ENCODE results near the gene UNK. TPM values are rescaled to one million over a fixed set of nuclear protein-coding genes. Genes with fewer than 3 reads are reported as not detected.
A peak's percentile ranks its signal among the peaks of the same experiment; 100 is the strongest.
"Not testable (repeated sequence)": the region's sequence is repeated elsewhere in the genome, so short reads cannot be mapped to it uniquely, and the experiment has no call there.

Gene UNK
- total RNA-seq, 1 donor from 2014 or later, result 21.2 TPM

- FAIRE-seq, result no peak
Measured at GRCh38 chr17:75753514-75754377, 30.9 kb upstream of the UNK start.

DNA sequence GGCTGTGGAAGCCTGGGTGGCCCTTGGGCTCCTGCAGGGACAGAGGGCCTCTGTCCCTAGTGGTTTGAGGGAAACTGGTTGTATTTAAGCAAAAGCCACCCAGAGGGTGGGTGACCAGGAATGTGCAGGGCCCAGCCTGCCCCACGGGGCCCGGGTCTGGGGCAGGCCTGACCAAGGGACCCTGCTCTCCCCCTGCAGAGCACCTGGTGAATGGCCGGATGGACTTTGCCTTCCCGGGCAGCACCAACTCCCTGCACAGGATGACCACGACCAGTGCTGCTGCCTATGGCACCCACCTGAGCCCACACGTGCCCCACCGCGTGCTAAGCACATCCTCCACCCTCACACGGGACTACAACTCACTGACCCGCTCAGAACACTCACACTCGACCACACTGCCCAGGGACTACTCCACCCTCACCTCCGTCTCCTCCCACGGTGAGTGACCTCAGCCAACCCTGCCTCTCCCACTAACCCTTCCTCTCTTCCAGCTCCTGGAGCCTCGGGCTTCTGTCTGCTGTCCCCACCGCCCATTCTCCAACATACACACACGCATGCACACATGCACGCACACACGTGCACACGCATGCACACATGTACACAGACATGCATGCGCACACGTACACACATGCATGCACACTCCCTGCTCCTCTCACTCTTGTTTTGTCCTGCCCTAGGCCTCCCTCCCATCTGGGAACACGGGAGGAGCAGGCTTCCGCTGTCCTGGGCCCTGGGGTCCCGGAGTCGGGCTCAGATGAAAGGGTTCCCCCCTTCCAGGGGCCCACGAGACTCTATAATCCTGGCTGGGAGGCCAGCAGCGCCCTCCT is 30.0 kb upstream of the UNK start:
- FAIRE-seq, result no peak
- DNase-seq (ENCODE audit: low spot score in 2 of 2), result no peak

More at GRCh38 chr17:75753514-75754377, 30.9 kb upstream of the UNK start:
- peak; percentile 91 to 93 for DNase-seq (ENCODE audit: low spot score in 2 of 2)

DNA sequence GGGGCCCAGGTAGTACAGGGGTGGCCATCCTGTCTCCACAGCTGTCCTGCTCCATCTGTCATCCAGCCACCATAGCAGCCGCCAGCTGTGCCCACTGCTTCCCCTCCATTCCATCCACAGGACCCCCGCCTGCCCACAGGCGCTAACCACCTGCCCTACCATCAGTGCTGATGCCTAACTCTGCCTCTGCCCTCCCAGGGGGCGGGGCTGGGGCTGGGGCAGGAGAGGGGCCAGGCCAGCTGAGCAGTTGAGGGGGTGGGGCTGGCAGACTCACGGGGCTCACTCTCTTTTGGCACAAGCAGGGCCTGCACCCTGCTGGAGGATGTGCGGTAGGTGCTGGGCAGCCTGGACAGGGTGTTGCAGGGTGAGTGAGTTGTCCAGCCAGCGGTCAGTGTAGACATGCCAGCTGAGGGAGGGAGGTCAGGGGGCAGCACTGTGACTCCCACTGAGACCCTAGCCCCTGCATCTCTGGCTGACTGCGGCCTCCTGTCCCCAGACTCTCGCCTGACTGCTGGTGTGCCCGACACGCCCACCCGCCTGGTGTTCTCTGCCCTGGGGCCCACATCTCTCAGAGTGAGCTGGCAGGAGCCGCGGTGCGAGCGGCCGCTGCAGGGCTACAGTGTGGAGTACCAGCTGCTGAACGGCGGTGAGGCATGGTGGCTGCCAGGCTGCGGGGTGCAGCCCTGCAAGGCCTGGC is 29.3 kb upstream of the UNK start:
- FAIRE-seq (no peak), DNase-seq (ENCODE audit: low spot score in 2 of 2) (no peak)

DNA sequence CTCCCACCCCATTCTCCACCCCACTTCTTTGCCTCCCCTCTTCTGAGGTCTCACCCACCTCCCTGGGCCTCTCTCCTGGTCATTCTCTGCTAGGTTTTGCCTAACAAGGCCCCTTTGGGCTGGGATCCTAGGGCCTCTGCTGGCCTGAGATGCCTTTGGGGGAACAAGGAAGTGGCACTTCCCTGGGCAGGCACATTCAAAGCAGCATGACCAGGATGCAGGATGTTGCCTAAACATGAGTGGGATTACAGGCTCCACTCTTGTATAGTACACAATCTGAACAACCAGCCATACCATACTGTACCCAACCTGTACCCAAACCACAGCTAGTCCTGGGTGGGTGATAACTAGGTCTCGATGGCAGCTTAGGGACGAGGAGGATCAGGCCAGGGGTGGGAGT is 28.6 kb upstream of the UNK start:
- DNase-seq (ENCODE audit: low spot score in 2 of 2), result no peak
- FAIRE-seq, result no peak

DNA sequence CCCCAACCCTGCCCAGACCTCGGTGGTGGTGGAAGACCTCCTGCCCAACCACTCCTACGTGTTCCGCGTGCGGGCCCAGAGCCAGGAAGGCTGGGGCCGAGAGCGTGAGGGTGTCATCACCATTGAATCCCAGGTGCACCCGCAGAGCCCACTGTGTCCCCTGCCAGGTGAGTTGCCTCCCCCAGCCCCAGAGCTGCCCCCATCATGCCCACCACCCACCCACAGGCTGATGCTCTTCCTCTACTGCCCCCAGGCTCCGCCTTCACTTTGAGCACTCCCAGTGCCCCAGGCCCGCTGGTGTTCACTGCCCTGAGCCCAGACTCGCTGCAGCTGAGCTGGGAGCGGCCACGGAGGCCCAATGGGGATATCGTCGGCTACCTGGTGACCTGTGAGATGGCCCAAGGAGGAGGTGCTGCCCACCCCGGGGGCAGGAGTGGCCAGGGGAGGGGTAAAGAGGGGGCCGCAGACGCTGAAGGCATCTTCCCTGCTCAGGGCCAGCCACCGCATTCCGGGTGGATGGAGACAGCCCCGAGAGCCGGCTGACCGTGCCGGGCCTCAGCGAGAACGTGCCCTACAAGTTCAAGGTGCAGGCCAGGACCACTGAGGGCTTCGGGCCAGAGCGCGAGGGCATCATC is 28.0 kb upstream of the UNK start:
- FAIRE-seq, result no peak
- DNase-seq (ENCODE audit: low spot score in 2 of 2), result no peak

- FAIRE-seq, result no peak
- DNase-seq (ENCODE audit: low spot score in 2 of 2), result no peak
Measured at GRCh38 chr17:75757086-75757681, 27.4 kb upstream of the UNK start.

GRCh38 chr17:75758131-75758905 is 26.3 kb upstream of the UNK start:
- FAIRE-seq (no peak), DNase-seq (ENCODE audit: low spot score in 2 of 2) (no peak)

- DNase-seq (ENCODE audit: low spot score in 2 of 2) (no peak), FAIRE-seq (no peak)
Measured at GRCh38 chr17:75759457-75759856, 25.1 kb upstream of the UNK start.

DNA sequence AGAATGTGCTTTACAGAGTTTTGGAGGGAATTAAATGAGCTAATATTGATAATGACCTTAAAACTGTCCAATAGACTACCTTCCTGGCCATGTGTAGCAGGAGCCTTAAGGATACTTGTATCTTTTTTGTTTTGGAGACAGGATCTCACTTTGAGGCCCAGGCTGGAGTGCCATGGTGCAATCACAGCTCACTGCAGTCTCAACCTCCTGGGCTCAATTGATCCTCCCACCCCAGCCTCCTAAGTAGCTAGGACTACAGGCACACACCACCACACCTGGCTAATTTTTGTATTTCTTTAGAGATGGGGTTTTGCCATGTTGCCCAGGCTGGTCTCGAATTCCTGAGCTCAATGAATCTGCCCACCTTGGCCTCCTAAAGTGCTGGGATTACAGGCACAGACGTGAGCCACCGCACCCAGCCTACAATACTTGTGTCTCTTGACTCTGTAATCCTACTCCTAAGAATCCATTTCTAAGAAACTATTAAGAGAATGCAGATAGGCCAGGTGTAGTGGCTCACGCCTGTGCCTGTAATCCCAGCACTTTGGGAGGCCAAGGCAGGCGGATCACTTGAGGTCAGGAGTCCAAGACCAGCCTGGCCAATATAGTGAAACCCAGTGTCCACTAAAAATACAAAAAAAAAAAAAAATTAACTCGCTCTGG is 24.5 kb upstream of the UNK start:
- not testable (repeated sequence) for DNase-seq (ENCODE audit: low spot score in 2 of 2); FAIRE-seq

DNA sequence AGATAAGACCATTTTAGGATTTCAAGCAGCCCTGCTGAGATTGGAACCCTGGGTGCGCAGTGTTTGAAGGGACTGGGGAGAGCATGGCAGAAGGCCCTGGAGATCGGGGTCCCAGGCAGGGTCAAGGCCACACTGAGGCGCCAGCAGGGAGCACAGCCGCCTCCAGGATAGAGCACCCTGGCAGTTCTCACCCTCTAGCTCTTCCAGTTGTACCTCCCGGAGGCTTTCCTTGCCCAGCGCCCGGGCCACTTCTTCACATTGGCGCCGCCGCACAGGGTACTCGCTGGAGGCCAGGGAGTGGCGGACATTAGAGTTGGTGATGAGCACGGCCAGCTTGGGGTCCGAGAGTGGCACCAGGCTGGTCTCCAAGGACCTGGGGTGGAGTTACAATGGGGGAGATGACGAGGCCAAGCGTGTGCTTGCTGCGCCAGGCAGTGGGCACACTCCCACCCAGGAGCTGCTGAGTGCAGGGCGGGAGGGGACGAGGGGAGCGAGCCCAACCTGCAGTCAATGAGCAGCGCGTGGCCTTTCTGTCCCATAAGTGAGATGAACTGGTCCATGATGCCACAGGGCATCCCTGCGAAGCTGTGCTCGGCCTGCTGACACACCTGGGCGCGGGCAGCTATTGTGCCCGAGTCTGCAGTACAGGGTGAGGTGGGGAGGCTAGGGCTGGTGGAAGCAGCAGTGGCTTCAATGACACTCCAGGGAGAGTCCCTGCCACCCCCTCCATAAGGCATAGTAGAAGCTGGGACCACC is 21.9 kb upstream of the UNK start:
- DNase-seq (ENCODE audit: low spot score in 2 of 2) (no peak), FAIRE-seq (no peak)

DNA sequence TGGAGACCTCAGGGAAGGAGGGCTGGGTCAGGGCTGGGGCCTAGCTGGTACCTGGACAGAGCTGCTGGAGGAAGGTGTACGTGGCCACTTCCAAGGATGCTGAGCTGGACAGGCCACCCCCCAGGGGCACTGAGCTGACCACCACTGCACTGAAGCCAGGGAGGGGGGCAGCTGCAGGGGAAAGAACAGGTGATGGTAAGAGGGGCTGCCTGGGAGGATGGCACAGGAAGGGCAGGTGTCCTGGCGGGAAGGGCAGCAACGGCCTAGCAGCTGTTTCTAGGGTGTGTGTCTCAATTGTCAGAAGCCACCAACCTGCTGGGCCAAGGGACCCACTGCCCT is 21.4 kb upstream of the UNK start:
- FAIRE-seq (no peak), DNase-seq (ENCODE audit: low spot score in 2 of 2) (no peak)

GRCh38 chr17:75763613-75764416 is 20.8 kb upstream of the UNK start:
- FAIRE-seq, result no peak
- no peak for DNase-seq (ENCODE audit: low spot score in 2 of 2)

- FAIRE-seq (no peak), DNase-seq (ENCODE audit: low spot score in 2 of 2) (no peak)
Measured at GRCh38 chr17:75764417-75764710, 20.2 kb upstream of the UNK start.

DNA sequence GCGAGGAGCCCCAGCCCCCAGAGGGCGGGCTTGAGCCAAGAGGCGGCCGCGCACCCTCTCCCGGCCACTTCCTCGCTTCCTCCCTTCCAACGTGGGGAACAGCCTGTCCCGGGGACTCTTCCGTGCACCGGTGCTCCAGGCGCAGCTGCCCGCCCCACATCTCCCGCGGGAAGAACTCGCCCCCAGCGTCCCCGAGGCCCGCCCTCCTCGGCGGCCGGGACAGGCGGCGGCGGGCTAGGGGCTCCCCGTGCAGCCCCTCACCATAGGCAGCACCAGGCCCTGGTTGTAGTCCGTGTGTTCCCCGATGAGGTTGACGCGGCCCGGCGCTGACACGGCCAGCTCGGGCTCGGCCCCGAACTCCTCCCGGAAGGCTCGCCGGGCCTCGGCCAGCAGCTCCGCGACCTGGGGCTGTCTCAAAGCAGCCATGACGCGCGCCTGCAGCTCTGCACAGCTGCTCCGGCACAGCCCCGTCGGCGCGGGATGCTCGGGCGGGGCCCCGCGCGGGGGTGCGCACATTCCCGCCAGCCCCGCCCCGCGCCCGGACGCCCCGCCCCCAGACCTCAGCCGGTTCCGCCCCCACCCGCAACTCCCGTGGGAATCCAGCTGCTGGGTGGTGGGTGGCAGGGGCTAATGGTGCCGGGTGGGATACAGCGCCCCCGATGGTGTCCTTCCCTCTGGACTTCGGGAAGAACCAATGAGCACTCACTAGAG is 19.7 kb upstream of the UNK start, which contains the start of gene GALK1:
Gene GALK1, minus strand, starts transcription at position 482 of the 711 bp plus-strand sequence. Its CDS starts 56 bp downstream, at position 426.
- peak; percentile 84 to 94 for DNase-seq (ENCODE audit: low spot score in 2 of 2)
- FAIRE-seq, result no peak

GRCh38 chr17:75765981-75766380 is 18.6 kb upstream of the UNK start:
- DNase-seq (ENCODE audit: low spot score in 2 of 2) (peak in 1 of 2 donors; percentile 24), FAIRE-seq (no peak)

DNA sequence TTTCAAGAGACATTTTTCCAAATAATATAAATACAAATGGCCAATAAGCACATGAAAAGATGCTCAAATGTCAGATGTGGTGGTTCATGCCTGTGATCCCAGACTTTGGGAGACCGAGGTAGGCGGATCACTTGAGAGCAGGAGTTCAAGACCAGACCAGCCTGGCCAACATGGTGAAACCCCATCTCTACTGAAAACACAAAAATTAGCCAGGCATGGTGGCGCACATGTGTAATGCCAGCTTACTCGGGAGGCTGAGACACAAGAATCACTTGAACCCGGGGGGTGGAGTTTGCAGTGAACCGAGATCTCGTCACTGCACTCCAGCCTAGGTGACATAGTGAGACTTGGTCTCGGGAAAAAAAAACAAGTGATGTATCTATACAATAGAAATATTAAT is 16.7 kb upstream of the UNK start:
- DNase-seq (ENCODE audit: low spot score in 2 of 2) (no peak), FAIRE-seq (no peak)

DNA sequence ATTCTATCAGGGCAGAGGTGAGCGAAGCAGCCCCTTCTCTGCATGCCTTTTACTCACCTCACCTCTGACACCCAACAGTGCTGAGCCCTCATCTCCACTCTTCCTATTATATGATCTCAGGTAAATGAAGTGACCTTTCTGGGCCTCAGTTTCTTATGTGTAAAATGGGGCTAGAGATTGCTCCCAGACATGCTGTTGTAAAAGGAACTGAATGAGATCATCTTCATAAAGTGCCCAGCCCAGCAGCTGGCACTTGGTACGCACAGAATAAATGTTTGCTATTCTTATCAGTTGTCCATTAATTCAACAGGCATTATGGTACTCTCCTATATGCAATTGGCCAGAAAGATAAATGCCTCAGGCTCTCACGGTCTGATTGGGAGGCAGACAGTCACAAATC is 15.1 kb upstream of the UNK start:
- FAIRE-seq (no peak), DNase-seq (ENCODE audit: low spot score in 2 of 2) (no peak)

All from frontal cortex (tissue), 4 donors.